Lung (tissue), 12 donors: ENCODE results near the gene BCL2. TPM values are rescaled to one million over a fixed set of nuclear protein-coding genes. Genes with fewer than 3 reads are reported as not detected.
A peak's percentile ranks its signal among the peaks of the same experiment; 100 is the strongest.
"Not testable (repeated sequence)": the region's sequence is repeated elsewhere in the genome, so short reads cannot be mapped to it uniquely, and the experiment has no call there.

Experiments used
- ATAC-seq: fragments of 200-7000 bp; cut with Tn5 transposase; one replicate; pipeline ENCODE4 v1.9.1; 2020; ENCODE audit warnings: moderate number of reproducible peaks; ENCODE audit not compliant: insufficient read depth, low FRiP score
- DNase-seq, 3 donors: peaks; one replicate each; pipeline ENCODE4 v3.0.0-alpha.2; 2013 to 2017
- H3K27ac ChIP-seq, 2 donors: one replicate each; pipeline ENCODE4 v1.5.1; 2013; ENCODE audit warnings: mild to moderate bottlenecking in 2 of 2, moderate library complexity in 2 of 2, control low read depth in 1 of 2, inconsistent platforms in 1 of 2, low read depth in 1 of 2, low read length in 1 of 2
- H3K27me3 ChIP-seq, 3 donors: one replicate each; pipeline ENCODE4 v1.5.1; 2013; ENCODE audit warnings: low read length in 2 of 3; ENCODE audit not compliant: control insufficient read depth in 3 of 3, insufficient read depth in 3 of 3
- H3K36me3 ChIP-seq, 4 donors: one replicate each; pipeline ENCODE4 v1.5.1; 2013; ENCODE audit warnings: low read length in 4 of 4, mild to moderate bottlenecking in 1 of 4, moderate library complexity in 1 of 4; ENCODE audit not compliant: control insufficient read depth in 4 of 4, insufficient read depth in 4 of 4
- H3K4me1 ChIP-seq, 5 donors: one replicate each; pipeline ENCODE4 v1.5.1; 2013; ENCODE audit warnings: low read length in 5 of 5, mild to moderate bottlenecking in 2 of 5, moderate library complexity in 1 of 5; ENCODE audit not compliant: control insufficient read depth in 5 of 5, insufficient read depth in 5 of 5
- H3K4me3 ChIP-seq: one replicate; pipeline ENCODE4 v1.5.1; 2013; ENCODE audit warnings: mild to moderate bottlenecking, control low read depth, moderate library complexity
- H3K9ac ChIP-seq, 2 donors: one replicate each; pipeline ENCODE4 v1.5.1; 2013; ENCODE audit warnings: low read length in 2 of 2, control low read depth in 1 of 2; ENCODE audit not compliant: insufficient read depth in 1 of 2
- H3K9me3 ChIP-seq, 4 donors: one replicate each; pipeline ENCODE4 v1.5.1; 2013; ENCODE audit warnings: low read length in 3 of 4, mild to moderate bottlenecking in 1 of 4, moderate library complexity in 1 of 4; ENCODE audit not compliant: control insufficient read depth in 4 of 4, insufficient read depth in 3 of 4
- WGBS, 2 donors: extraction: QIAGEN DNeasy Blood & Tissue Kit; methylation state at CpG; one replicate each; pipeline ENCODE4 v1.1.7; 2013; 5-methylcytosine and 5-hydroxymethylcytosine counted together
- polyA plus RNA-seq, 2 donors: library from polyadenylated mRNA; stranded (reverse); fragments of 200-250 nt; gene quantifications; one replicate each; pipeline ENCODE4 v1.2.1, GENCODE V29; 2013
- total RNA-seq, 2 donors: library from RNA; depleted of rRNA in 1 of 2; stranded (reverse); fragments of >200 nt in 1 of 2; gene quantifications; one replicate each; pipeline ENCODE4 v1.2.1, GENCODE V29; 2014 to 2021
- TF ChIP-seq, protein P1 (sequence below): IDR thresholded peaks from 2 replicates; pipeline ENCODE4 v1.5.1; 2012; ENCODE audit warnings: mild to moderate bottlenecking; ENCODE audit errors: control extremely low read depth, extremely low read depth
- donor health status: control.
- donor health status: control.
- donor health status: Bipolar disorder and iron deficiency.
- donor health status: healthy.
- donor health status: DM: yes; HTN: yes; CAD: no.

Gene BCL2
- total and polyA plus RNA-seq, 4 donors, result 1.5 to 30.9 (median 5.3) TPM

DNA sequence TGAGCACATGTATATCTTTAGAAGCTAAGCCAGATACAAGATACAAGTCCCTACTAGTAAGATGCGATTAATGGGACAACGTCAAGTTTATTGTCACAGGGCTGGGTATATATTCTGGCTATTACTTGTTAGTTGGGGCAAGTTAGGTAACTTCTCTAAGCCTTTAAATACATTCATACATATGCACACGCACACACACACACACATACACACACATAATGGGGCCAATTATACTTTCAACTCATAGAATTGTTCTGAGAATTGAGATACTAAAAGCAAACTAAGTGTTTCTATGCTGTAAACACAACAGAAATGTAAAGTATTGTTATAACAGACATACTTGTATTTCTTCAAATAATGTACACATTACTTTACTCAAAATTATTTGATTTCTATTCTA is 116.1 kb downstream of the BCL2 start:
- H3K36me3 ChIP-seq, result no peaks in the 10 kb centered on the region
- no peak for ATAC-seq
- no peaks in the 10 kb centered on the region for H3K27me3 ChIP-seq
- H3K9ac ChIP-seq, result no peak overlapping the region
- WGBS, 2 donors, result 93 to 98% methylated on average over 3 of the region's 3 CpGs
- H3K4me1 ChIP-seq, result peaks cover 0 to 16% (median 5%) of the 10 kb centered on the region in 5 donors
- TF ChIP-seq, protein P1, sequence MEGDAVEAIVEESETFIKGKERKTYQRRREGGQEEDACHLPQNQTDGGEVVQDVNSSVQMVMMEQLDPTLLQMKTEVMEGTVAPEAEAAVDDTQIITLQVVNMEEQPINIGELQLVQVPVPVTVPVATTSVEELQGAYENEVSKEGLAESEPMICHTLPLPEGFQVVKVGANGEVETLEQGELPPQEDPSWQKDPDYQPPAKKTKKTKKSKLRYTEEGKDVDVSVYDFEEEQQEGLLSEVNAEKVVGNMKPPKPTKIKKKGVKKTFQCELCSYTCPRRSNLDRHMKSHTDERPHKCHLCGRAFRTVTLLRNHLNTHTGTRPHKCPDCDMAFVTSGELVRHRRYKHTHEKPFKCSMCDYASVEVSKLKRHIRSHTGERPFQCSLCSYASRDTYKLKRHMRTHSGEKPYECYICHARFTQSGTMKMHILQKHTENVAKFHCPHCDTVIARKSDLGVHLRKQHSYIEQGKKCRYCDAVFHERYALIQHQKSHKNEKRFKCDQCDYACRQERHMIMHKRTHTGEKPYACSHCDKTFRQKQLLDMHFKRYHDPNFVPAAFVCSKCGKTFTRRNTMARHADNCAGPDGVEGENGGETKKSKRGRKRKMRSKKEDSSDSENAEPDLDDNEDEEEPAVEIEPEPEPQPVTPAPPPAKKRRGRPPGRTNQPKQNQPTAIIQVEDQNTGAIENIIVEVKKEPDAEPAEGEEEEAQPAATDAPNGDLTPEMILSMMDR, result no peak
- no peak overlapping the region for H3K4me3 ChIP-seq
- no peaks in the 10 kb centered on the region for H3K9me3 ChIP-seq
- no peak for DNase-seq
- no peak overlapping the region for H3K27ac ChIP-seq

DNA sequence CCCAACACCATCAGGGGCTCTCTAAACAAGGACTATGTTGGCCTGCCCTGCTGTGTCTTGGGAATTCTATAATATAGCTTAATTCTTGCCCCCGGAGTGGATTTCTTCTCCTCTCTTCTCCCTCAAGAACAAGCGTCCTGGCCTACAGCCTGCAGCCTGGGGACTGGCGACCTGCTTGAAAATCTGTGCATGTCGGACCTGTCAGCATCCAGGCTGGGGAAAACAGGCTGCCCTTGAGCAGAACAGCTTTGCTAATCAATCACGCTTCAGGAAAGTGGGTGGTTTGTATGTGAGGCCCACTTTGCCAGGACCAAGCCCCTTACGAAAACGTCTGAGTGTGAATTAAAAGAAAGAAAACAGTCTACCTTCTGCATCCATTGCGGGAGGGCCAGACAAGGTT is 116.7 kb downstream of the BCL2 start:
- 90 to 95% methylated on average over 8 of the region's 8 CpGs for WGBS, 2 donors
- ATAC-seq, result no peak
- H3K9me3 ChIP-seq, result peaks cover 0 to 2% (median 0%) of the 10 kb centered on the region in 4 donors

DNA sequence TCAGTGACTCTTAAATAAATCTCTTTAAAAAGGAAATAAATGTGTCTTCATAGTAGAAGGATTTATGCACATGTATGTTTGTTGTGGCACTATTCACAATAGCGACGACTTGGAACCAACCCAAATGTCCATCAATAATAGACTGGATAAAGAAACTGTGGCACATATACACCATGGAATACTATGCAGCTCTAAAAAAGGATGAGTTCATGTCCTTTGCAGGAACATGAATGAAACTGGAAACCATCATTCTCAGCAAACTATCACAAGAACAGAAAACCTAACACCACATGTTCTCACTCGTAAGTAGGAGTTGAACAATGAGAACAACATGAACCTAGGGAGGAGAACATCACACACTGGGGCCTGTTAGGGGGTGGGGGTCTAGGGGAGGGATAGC is 118.1 kb downstream of the BCL2 start:
- H3K9ac ChIP-seq, H3K27me3 ChIP-seq, H3K36me3 ChIP-seq, H3K4me3 ChIP-seq, DNase-seq, H3K9me3 ChIP-seq, ATAC-seq, H3K27ac ChIP-seq: not testable (repeated sequence)
- WGBS, 2 donors, result 97 to 98% methylated on average over 3 of the region's 3 CpGs
- H3K4me1 ChIP-seq, result peaks cover 0 to 16% (median 0%) of the 10 kb centered on the region in 5 donors

More for the DNA sequence above, 116.7 kb downstream of the BCL2 start:
- Histone ChIP-seq H3K4me3 (no peak overlapping the region), H3K27me3 (no peaks in the 10 kb centered on the region), H3K4me1 (peaks cover 0 to 21% (median 7%) of the 10 kb centered on the region in 5 donors), H3K9ac (no peak overlapping the region), H3K27ac (no peak overlapping the region), H3K36me3 (no peaks in the 10 kb centered on the region)
- TF ChIP-seq, protein P1, result no peak
- DNase-seq, result no peak

DNA sequence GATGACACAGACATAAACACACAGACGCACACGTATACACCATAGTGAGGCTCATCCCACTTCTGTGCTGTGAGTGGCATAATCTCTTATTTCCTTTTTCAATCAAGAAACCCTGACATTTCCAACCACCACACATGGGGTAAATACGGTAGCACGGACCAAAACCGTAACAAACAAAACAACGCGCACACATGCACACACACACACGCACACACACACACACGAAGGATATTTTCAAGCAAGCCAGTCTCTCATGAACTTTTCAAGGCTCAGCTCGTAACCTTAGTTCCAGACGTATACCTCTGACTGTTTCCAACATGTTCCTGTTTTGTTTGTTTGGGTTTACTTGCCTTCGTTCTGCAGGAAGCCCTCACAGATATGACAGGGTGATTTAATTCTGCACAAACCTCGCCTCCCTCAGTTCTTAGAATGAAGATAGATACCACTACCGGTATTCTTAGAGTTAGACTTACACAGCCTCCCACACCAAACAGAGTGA is 119.8 kb downstream of the BCL2 start:
- H3K36me3 ChIP-seq, result no peaks in the 10 kb centered on the region
- H3K4me1 ChIP-seq, result peaks cover 0 to 16% (median under 1%) of the 10 kb centered on the region in 5 donors
- H3K4me3 ChIP-seq, result no peak overlapping the region
- DNase-seq (no peak), ATAC-seq (peak; percentile 41)
- no peak overlapping the region for H3K9ac ChIP-seq
- TF ChIP-seq, protein P1, result no peak
- no peaks in the 10 kb centered on the region for H3K27me3 ChIP-seq
- no peak overlapping the region for H3K27ac ChIP-seq
- 21 to 41% methylated on average over 14 of the region's 14 CpGs for WGBS, 2 donors
- peaks cover 0 to 2% (median 0%) of the 10 kb centered on the region in 4 donors for H3K9me3 ChIP-seq
